Spinal cord (tissue), 10 donors: Measurements from ENCODE around the gene SNED1. TPM values are rescaled to one million over a fixed set of nuclear protein-coding genes. Genes with fewer than 3 reads are reported as not detected.
A peak's percentile ranks its signal among the peaks of the same experiment; 100 is the strongest.

Experiments used
- DNase-seq, 6 donors: peaks; one replicate each; pipeline versions ENCODE4 v3.0.0 to v3.0.0-alpha.2; 2013 to 2015; ENCODE audit warnings: low spot score in 6 of 6, low read depth in 4 of 6
- H3K27ac ChIP-seq: one replicate; pipeline ENCODE4 v1.5.1; 2013; ENCODE audit warnings: low read depth, low read length, control low read depth
- H3K27me3 ChIP-seq: one replicate; pipeline ENCODE4 v1.6.1; 2013; ENCODE audit warnings: low read length; ENCODE audit not compliant: control insufficient read depth, insufficient read depth
- H3K36me3 ChIP-seq: one replicate; pipeline ENCODE4 v1.6.1; 2013; ENCODE audit warnings: low read length; ENCODE audit not compliant: control insufficient read depth, insufficient read depth
- H3K4me1 ChIP-seq: one replicate; pipeline ENCODE4 v1.6.1; 2013; ENCODE audit warnings: low read length; ENCODE audit not compliant: control insufficient read depth, insufficient read depth
- H3K4me3 ChIP-seq: one replicate; pipeline ENCODE4 v1.5.1; 2013; ENCODE audit warnings: low read depth, low read length, control low read depth
- H3K9me3 ChIP-seq: one replicate; pipeline ENCODE4 v1.6.1; 2013; ENCODE audit warnings: low read length; ENCODE audit not compliant: control insufficient read depth, insufficient read depth
- WGBS: methylation state at CpG from one replicate; pipeline ENCODE4 v1.1.5; 2013; ENCODE audit warnings: missing lambda C conversion rate; ENCODE audit not compliant: insufficient coverage; 5-methylcytosine and 5-hydroxymethylcytosine counted together
- polyA plus RNA-seq, 2 donors: library from polyadenylated mRNA; unstranded; fragments of 120-200 nt; gene quantifications; one replicate each; pipeline ENCODE4 v1.2.1, GENCODE V29; 2013; ENCODE audit not compliant: insufficient read length in 2 of 2
- total RNA-seq, 2 donors: library from RNA; depleted of rRNA in 1 of 2; stranded (reverse); fragments of 120-200 nt in 1 of 2; fragments of >200 nt in 1 of 2; gene quantifications; one replicate each; pipeline versions ENCODE4 v1.2.3 to v1.2.4, GENCODE V29; 2013 to 2014
- donor health status: healthy.

SNED1 gene
- total and polyA plus RNA-seq, 4 donors = 6.0 to 93.7 (median 26.7) TPM

- no peaks in the 10 kb centered on the region for H3K27me3 ChIP-seq
- H3K36me3 ChIP-seq = no peaks in the 10 kb centered on the region
- H3K4me1 ChIP-seq = peaks cover 77% of the 10 kb centered on the region
- WGBS = 86% methylated on average over 12 of the region's 17 CpGs
- H3K9me3 ChIP-seq = no peaks in the 10 kb centered on the region
- no peak overlapping the region for H3K27ac ChIP-seq
- no peak overlapping the region for H3K4me3 ChIP-seq
- no peak for DNase-seq
Observed at GRCh38 chr2:240955306-240956170, 42.9 kb upstream of the SNED1 start.

GRCh38 chr2:240956171-240956934 is 42.1 kb upstream of the SNED1 start:
- peak in 2 of 6 donors; percentile 32 to 42 for DNase-seq
- H3K27me3 ChIP-seq = no peaks in the 10 kb centered on the region
- peaks cover 85% of the 10 kb centered on the region for H3K4me1 ChIP-seq
- WGBS = 67% methylated on average over 16 of the region's 16 CpGs
- no peak overlapping the region for H3K27ac ChIP-seq
- H3K4me3 ChIP-seq = no peak overlapping the region
- H3K9me3 ChIP-seq = no peaks in the 10 kb centered on the region
- no peaks in the 10 kb centered on the region for H3K36me3 ChIP-seq

GRCh38 chr2:240956935-240957655 is 41.3 kb upstream of the SNED1 start:
- no peaks in the 10 kb centered on the region for H3K9me3 ChIP-seq
- H3K27ac ChIP-seq = no peak overlapping the region
- no peaks in the 10 kb centered on the region for H3K27me3 ChIP-seq
- WGBS = 86% methylated on average over 32 of the region's 32 CpGs
- peak in 1 of 6 donors; percentile 19 for DNase-seq
- peaks cover 88% of the 10 kb centered on the region for H3K4me1 ChIP-seq
- no peak overlapping the region for H3K4me3 ChIP-seq
- H3K36me3 ChIP-seq = no peaks in the 10 kb centered on the region

- H3K4me3 ChIP-seq = no peak overlapping the region
- no peaks in the 10 kb centered on the region for H3K27me3 ChIP-seq
- no peaks in the 10 kb centered on the region for H3K9me3 ChIP-seq
- H3K36me3 ChIP-seq = no peaks in the 10 kb centered on the region
- 47% methylated on average over 17 of the region's 17 CpGs for WGBS
- no peak overlapping the region for H3K27ac ChIP-seq
- peaks cover 92% of the 10 kb centered on the region for H3K4me1 ChIP-seq
- DNase-seq = peak in 2 of 6 donors; percentile 63 to 76
Observed at GRCh38 chr2:240957656-240958365, 40.6 kb upstream of the SNED1 start.

- WGBS = 93% methylated on average over 18 of the region's 19 CpGs
- H3K27ac ChIP-seq = no peak overlapping the region
- DNase-seq = no peak
- H3K9me3 ChIP-seq = no peaks in the 10 kb centered on the region
- peaks cover 89% of the 10 kb centered on the region for H3K4me1 ChIP-seq
- H3K4me3 ChIP-seq = no peak overlapping the region
- no peaks in the 10 kb centered on the region for H3K36me3 ChIP-seq
- H3K27me3 ChIP-seq = no peaks in the 10 kb centered on the region
Observed at GRCh38 chr2:240958366-240959213, 39.8 kb upstream of the SNED1 start.

GRCh38 chr2:240959214-240959940 is 39.0 kb upstream of the SNED1 start:
- H3K4me1 ChIP-seq = peaks cover 81% of the 10 kb centered on the region
- H3K27me3 ChIP-seq = no peaks in the 10 kb centered on the region
- WGBS = 87% methylated on average over 15 of the region's 15 CpGs
- H3K9me3 ChIP-seq = no peaks in the 10 kb centered on the region
- no peaks in the 10 kb centered on the region for H3K36me3 ChIP-seq
- H3K4me3 ChIP-seq = no peak overlapping the region
- DNase-seq = no peak
- H3K27ac ChIP-seq = no peak overlapping the region

- Histone ChIP-seq H3K4me1 (peaks cover 76% of the 10 kb centered on the region), H3K27ac (peak overlapping the region; percentile 40), H3K27me3 (no peaks in the 10 kb centered on the region), H3K4me3 (no peak overlapping the region), H3K36me3 (no peaks in the 10 kb centered on the region), H3K9me3 (no peaks in the 10 kb centered on the region)
- 88% methylated on average over 14 of the region's 14 CpGs for WGBS
- no peak for DNase-seq
Observed at GRCh38 chr2:240959941-240960308, 38.5 kb upstream of the SNED1 start.

GRCh38 chr2:240960309-240960970 is 38.0 kb upstream of the SNED1 start:
- H3K36me3 ChIP-seq = no peaks in the 10 kb centered on the region
- no peaks in the 10 kb centered on the region for H3K27me3 ChIP-seq
- no peak overlapping the region for H3K4me3 ChIP-seq
- H3K9me3 ChIP-seq = no peaks in the 10 kb centered on the region
- H3K27ac ChIP-seq = peak overlapping the region; percentile 40
- H3K4me1 ChIP-seq = peaks cover 71% of the 10 kb centered on the region
- DNase-seq = peak in 2 of 6 donors; percentile 7 to 80
- 29% methylated on average over 20 of the region's 28 CpGs for WGBS
